NK-92 treated with Interleukin-12 subunit alpha and Interleukin-12 subunit beta, amount 100 ng/mL, for 24 hours (cell line): ENCODE data around the gene SCART1.
"Not testable (repeated sequence)": the region's sequence is repeated elsewhere in the genome, so short reads cannot be mapped to it uniquely, and the experiment has no call there.

ENCODE experiments used
- DNase-seq: peaks from one replicate; lab custom pipeline; 2025; lab: John Stamatoyannopoulos, UW

The SCART1 gene

GRCh38 chr10:133453516-133454203 lies at the start of gene SCART1:
Gene SCART1 (plus strand): TSS chr10:133453945. CDS start chr10:133453998, 53 bp downstream.
- no peak for DNase-seq

GRCh38 chr10:133405272-133405671 lies 48.5 kb upstream of the SCART1 start:
- DNase-seq: no peak

- DNase-seq: no peak
Observed at GRCh38 chr10:133405844-133406527, 47.8 kb upstream of the SCART1 start.

GRCh38 chr10:133411523-133412380 lies 42.0 kb upstream of the SCART1 start:
- DNase-seq: no peak

GRCh38 chr10:133412381-133412711 lies 41.4 kb upstream of the SCART1 start:
- no peak for DNase-seq

- DNase-seq: not testable (repeated sequence)
Observed at GRCh38 chr10:133414401-133414800, 39.3 kb upstream of the SCART1 start.

GRCh38 chr10:133415752-133416151 lies 38.0 kb upstream of the SCART1 start:
- no peak for DNase-seq

GRCh38 chr10:133418289-133418993 lies 35.3 kb upstream of the SCART1 start:
- no peak for DNase-seq

- DNase-seq: no peak
Observed at GRCh38 chr10:133419211-133419950, 34.4 kb upstream of the SCART1 start.

GRCh38 chr10:133420028-133420427 lies 33.7 kb upstream of the SCART1 start:
- DNase-seq: no peak

- DNase-seq: no peak
Observed at GRCh38 chr10:133420579-133420978, 33.2 kb upstream of the SCART1 start.

GRCh38 chr10:133421336-133422222 lies 32.2 kb upstream of the SCART1 start:
- DNase-seq: no peak

GRCh38 chr10:133422223-133422806 lies 31.4 kb upstream of the SCART1 start:
- no peak for DNase-seq

- no peak for DNase-seq
Observed at GRCh38 chr10:133422807-133423771, 30.7 kb upstream of the SCART1 start.

GRCh38 chr10:133424102-133424501 lies 29.6 kb upstream of the SCART1 start:
- DNase-seq: not testable (repeated sequence)

- not testable (repeated sequence) for DNase-seq
Observed at GRCh38 chr10:133424601-133425000, 29.1 kb upstream of the SCART1 start, which contains the start of gene SPRN. Gene SPRN (minus strand): TSS chr10:133424625. CDS start chr10:133423681, 944 bp downstream.

GRCh38 chr10:133429571-133429970 lies 24.2 kb upstream of the SCART1 start:
- DNase-seq: not testable (repeated sequence)

- not testable (repeated sequence) for DNase-seq
Observed at GRCh38 chr10:133431888-133432613, 21.7 kb upstream of the SCART1 start.
